GM12873 (cell line): ENCODE results near the gene FBP2.

Experiments used
- TF ChIP-seq, protein P1 (sequence below): IDR thresholded peaks from 2 replicates; pipeline ENCODE4 v1.5.1; 2012; ENCODE audit warnings: low read depth, mild to moderate bottlenecking, moderate library complexity, low read length, control low read depth; ENCODE audit not compliant: insufficient read depth; ENCODE audit errors: missing control alignments

The FBP2 gene

DNA sequence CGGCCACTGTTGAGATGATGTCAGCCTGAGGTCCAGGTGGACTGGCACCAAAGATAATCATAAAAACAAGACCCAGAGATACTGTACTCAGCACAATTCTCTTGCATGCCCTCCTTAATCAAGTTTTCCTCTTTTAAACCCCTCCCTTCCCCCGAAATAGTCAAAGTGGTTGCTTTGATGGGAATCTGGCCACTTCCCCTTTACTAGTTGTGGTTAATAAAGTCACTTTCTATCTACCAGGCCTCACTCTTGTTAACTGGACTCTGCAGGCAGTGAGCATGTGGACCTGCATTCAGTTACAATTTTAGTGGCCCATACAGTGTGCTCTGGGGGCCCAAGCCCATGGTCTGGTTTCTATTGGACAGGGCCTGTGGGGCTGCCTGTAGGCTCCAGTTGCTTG, 17.5 kb downstream of the FBP2 start:
- TF ChIP-seq, protein P1, sequence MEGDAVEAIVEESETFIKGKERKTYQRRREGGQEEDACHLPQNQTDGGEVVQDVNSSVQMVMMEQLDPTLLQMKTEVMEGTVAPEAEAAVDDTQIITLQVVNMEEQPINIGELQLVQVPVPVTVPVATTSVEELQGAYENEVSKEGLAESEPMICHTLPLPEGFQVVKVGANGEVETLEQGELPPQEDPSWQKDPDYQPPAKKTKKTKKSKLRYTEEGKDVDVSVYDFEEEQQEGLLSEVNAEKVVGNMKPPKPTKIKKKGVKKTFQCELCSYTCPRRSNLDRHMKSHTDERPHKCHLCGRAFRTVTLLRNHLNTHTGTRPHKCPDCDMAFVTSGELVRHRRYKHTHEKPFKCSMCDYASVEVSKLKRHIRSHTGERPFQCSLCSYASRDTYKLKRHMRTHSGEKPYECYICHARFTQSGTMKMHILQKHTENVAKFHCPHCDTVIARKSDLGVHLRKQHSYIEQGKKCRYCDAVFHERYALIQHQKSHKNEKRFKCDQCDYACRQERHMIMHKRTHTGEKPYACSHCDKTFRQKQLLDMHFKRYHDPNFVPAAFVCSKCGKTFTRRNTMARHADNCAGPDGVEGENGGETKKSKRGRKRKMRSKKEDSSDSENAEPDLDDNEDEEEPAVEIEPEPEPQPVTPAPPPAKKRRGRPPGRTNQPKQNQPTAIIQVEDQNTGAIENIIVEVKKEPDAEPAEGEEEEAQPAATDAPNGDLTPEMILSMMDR: no peak

DNA sequence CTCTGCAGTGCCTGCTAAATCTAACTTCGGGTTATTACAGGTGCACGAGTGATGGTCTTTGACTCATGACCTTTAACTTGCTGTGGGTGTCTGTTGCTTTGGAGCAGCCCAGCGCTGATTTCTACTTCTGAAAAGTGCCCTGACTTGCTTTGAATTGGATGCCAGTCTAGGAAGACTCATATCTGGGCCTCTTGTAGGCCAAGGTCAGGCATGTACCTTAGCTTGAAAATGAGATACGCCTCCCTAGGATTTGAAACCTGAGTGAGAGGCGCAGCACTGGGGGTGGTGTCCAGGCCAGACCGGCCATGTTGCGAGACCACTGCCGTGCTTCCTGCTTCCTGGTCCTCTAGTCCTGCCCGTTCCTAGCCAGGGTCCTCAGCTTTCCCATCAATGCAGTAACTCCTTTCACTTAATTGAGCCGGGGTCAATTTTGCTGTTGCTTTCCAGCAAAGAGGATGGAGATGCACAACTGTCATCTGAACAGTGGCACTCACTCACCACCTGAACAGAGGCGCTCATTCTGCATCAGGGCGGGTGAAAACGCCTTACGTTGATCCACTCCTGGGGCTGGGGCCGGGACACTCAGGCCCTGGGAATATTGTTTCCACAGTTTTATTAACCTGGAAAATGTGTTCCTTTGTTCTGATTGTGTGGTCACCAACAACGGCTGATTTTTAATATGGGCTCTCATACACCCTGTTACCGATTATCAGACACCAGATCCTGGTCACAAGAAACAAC, 24.5 kb downstream of the FBP2 start:
- TF ChIP-seq, protein P1: no peak

DNA sequence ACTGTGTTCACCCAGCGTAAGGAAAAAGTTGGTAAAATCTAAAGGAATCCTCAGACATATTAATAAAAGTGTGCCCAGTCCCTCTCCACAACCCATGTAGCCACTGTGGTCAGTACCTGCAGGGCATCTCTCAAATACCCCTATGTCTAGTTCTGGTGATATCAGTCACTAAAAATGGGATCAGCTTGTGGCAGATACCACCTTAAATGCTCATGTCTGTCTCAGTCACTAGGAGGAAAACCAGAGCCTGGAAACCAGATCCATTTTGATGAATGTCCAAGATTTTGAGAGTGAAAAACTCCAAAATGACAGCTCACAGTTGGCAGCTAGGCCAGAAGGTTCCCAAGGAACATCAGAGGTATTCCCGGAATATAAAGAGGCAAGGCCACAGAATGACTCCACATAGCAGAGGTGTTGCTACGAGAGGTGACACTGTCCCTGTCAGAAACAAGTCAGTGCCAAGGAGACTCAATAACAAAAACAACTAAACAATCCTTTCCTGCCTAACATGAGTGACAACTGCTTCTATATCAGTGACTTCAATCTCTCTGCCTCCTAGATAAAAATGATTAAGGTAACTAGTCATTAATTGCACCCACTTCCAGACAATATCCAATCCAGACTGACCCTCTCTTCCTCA, 25.3 kb downstream of the FBP2 start:
- TF ChIP-seq, protein P1: no peak

DNA sequence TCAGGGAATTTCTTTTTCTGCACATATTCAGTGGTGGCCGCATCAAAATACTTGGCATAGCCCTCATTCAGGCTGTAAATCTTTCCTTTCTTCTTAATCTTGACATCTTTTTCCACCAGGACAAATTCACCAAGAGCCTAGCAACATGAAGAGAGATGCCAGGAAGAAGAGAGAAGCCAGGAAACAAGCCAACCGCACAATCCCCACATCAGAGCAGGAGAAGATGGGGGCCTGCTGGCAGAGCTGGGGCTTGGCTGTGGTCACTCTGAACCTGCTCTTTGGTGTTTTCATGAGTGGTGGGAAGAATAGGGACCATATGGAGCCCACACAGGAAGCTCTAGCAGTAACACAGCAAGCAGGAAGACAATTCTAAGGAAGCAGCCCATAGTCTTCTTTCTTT, 26.4 kb downstream of the FBP2 start:
- TF ChIP-seq, protein P1: no peak

DNA sequence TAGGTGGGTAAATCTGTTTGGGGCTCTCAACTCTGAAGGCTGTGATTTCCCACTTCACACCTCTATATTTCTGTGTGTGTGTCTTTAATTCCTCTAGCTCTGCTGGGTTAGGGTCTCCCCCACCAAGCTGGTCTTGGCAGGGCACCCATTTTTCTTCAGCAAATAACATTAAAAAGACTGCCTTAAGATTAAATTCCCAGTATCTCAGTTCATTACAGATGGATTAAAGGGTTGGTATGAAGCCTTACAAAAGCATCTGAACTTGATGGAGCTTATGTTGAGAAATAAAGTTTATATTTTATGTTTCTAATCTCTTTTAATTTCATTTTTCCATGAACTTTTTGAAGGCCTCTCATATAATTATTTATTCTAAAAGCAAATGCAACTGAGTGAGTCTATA, 27.1 kb downstream of the FBP2 start:
- TF ChIP-seq, protein P1: no peak

DNA sequence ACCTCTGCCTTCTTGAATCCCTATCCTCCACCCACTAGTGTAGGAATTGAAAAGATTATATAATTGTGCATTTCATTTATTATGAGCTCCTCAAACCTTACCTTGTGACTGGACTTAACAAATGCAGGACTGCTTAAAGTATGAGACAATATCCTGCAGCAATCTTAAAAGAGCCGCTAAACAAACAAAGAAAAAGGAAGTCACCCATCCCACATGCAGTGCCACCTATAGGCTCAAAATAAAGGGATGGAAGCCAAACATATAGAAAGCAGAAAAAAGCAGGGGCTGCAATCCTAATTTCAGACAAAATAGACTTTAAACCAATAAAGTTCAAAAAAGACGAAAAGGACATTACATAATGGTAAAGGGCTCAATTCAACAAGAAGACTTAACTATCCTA, 30.1 kb downstream of the FBP2 start:
- TF ChIP-seq, protein P1: no peak

DNA sequence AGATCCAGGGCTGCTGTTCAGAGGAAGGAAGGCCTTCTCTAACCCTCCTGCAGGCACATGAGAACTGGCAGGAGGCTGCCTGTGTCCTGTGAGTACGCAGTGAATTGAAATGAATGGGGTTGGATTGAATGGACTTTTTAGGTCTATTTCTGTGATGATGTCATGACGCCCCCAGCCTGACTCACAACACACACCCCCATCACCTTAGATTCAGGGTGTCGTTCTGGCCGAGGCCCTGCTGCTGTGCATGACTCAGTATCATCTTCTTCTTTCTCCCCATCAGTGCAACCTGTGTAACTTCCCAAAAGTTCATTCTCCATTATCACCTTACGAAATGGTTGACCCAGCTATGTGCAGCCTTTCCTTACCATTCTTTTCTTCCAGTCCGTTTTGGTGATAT, 33.4 kb downstream of the FBP2 start:
- TF ChIP-seq, protein P1: no peak
